H1 (cell line): Measurements from ENCODE around the gene STAT4. TPM values are rescaled to one million over a fixed set of nuclear protein-coding genes. Genes with fewer than 3 reads are reported as not detected.

Experiments
- CTCF ChIA-PET: fragments of 300-600 bp; sonication (Branson Sonifier 250); formaldehyde crosslinking; loops from one replicate; lab custom pipeline; 2021; ENCODE audit not compliant: partially characterized antibody; lab: Charles Lee
- POLR2A ChIA-PET: fragments of 300-600 bp; sonication (Branson Sonifier 250); formaldehyde crosslinking; loops from one replicate; lab custom pipeline; 2021; ENCODE audit warnings: inconsistent platforms; ENCODE audit not compliant: partially characterized antibody; lab: Charles Lee
- DNase-seq, 2 experiments: peaks; one replicate each; pipeline versions ENCODE4 v3.0.0 to v3.0.0-alpha.2; 2010 to 2022; ENCODE audit warnings: low spot score in 2 of 2, low read depth in 1 of 2, mixed read lengths in 1 of 2
- FAIRE-seq: peaks from 2 replicates; lab custom pipeline; 2011; peaks lifted over from hg19 to GRCh38; lab: Jason Lieb, UNC
- H2AFZ ChIP-seq: 2 replicates; pipeline ENCODE4 v1.8.1; 2012; ENCODE audit warnings: low read length, inconsistent platforms
- H2AK5ac ChIP-seq: 2 replicates; pipeline ENCODE4 v1.6.1; 2013; ENCODE audit warnings: low read depth, low read length
- H2BK120ac ChIP-seq: replicated peaks from 2 replicates; pipeline ENCODE3; 2013; ENCODE audit warnings: low read depth, low read length, inconsistent platforms
- H2BK12ac ChIP-seq: 2 replicates; pipeline ENCODE4 v1.6.1; 2013; ENCODE audit warnings: low read depth, low read length
- H2BK15ac ChIP-seq: 2 replicates; pipeline ENCODE4 v1.6.1; 2013; ENCODE audit warnings: low read length
- H2BK20ac ChIP-seq: 2 replicates; pipeline ENCODE4 v1.6.1; 2013; ENCODE audit warnings: low read length
- H2BK5ac ChIP-seq: 2 replicates; pipeline ENCODE4 v1.6.1; 2013; ENCODE audit warnings: low read depth, low read length
- H3K14ac ChIP-seq: 2 replicates; pipeline ENCODE4 v1.6.1; 2013; ENCODE audit warnings: inconsistent platforms; ENCODE audit not compliant: insufficient read length
- H3K18ac ChIP-seq: 2 replicates; pipeline ENCODE4 v1.6.1; 2013; ENCODE audit warnings: low read length; ENCODE audit errors: extremely low read depth
- H3K23ac ChIP-seq: 2 replicates; pipeline ENCODE4 v1.6.1; 2013; ENCODE audit warnings: inconsistent platforms; ENCODE audit not compliant: insufficient read length
- H3K23me2 ChIP-seq: 2 replicates; pipeline ENCODE4 v1.6.1; 2013; ENCODE audit warnings: low read depth, low read length
- H3K27ac ChIP-seq: 2 replicates; pipeline ENCODE4 v1.6.1; 2011; ENCODE audit warnings: low read depth, low read length, inconsistent platforms
- H3K27me3 ChIP-seq, 4 experiments: replicated peaks in 1 of 4; 1 replicate in 1 of 4; 2 replicates in 3 of 4; pipeline versions ENCODE4 v1.6.1 to v1.8.1; 2011 to 2013; ENCODE audit warnings: low read length in 3 of 4, mild to moderate bottlenecking in 3 of 4, inconsistent platforms in 2 of 4, mixed read lengths in 2 of 4, moderate library complexity in 1 of 4; ENCODE audit not compliant: control insufficient read depth in 3 of 4, insufficient read depth in 3 of 4; ENCODE audit errors: extremely low read depth in 1 of 4
- H3K36me3 ChIP-seq, 4 experiments: 2 replicates each; pipeline versions ENCODE4 v1.6.1 to v1.8.1; 2011 to 2013; ENCODE audit warnings: mild to moderate bottlenecking in 4 of 4, low read length in 3 of 4, moderate library complexity in 2 of 4, control low read depth in 1 of 4, inconsistent platforms in 1 of 4; ENCODE audit not compliant: insufficient read depth in 4 of 4, control insufficient read depth in 2 of 4
- H3K4ac ChIP-seq: replicated peaks from 2 replicates; pipeline ENCODE3; 2013; ENCODE audit warnings: low read length, low read depth, mixed read lengths, inconsistent platforms; ENCODE audit not compliant: insufficient read length
- H3K4me1 ChIP-seq, 4 experiments: replicated peaks in 1 of 4; 1 replicate in 1 of 4; 2 replicates in 3 of 4; pipeline versions ENCODE4 v1.6.1 to v1.8.1; 2011 to 2013; ENCODE audit warnings: low read length in 3 of 4, inconsistent platforms in 2 of 4, mixed read lengths in 1 of 4; ENCODE audit not compliant: insufficient read depth in 4 of 4, control insufficient read depth in 3 of 4
- H3K4me2 ChIP-seq, 2 experiments: 2 replicates each; pipeline versions ENCODE4 v1.6.1 to v1.8.1; 2011 to 2013; ENCODE audit warnings: low read depth in 2 of 2, low read length in 2 of 2, control low read depth in 1 of 2, inconsistent platforms in 1 of 2, mild to moderate bottlenecking in 1 of 2; ENCODE audit not compliant: insufficient read depth in 1 of 2
- H3K4me3 ChIP-seq, 4 experiments: fragments of 200-600, 300-600 bp in 1 of 4; sonication (generic), shearing (Covaris generic), sonication (Bioruptor Twin) in 1 of 4; 2 replicates each; pipeline versions ENCODE4 v1.5.1 to v1.8.1; 2011 to 2016; ENCODE audit warnings: low read length in 4 of 4, low read depth in 3 of 4, control low read depth in 2 of 4, inconsistent platforms in 2 of 4, mild to moderate bottlenecking in 2 of 4, mixed read lengths in 1 of 4, moderate library complexity in 1 of 4; ENCODE audit not compliant: insufficient read depth in 2 of 4; ENCODE audit errors: extremely low read depth in 1 of 4
- H3K56ac ChIP-seq: replicated peaks from 2 replicates; pipeline ENCODE3; 2013; ENCODE audit warnings: low read depth, mild to moderate bottlenecking, mixed read lengths, low read length, inconsistent platforms; ENCODE audit not compliant: insufficient read length
- H3K79me1 ChIP-seq: 2 replicates; pipeline ENCODE4 v1.6.1; 2013; ENCODE audit warnings: low read depth, low read length, control low read depth
- H3K79me2 ChIP-seq, 2 experiments: 2 replicates each; pipeline versions ENCODE4 v1.6.1 to v1.8.1; 2012 to 2013; ENCODE audit warnings: low read length in 2 of 2, mild to moderate bottlenecking in 2 of 2, inconsistent platforms in 1 of 2; ENCODE audit not compliant: insufficient read depth in 2 of 2, control insufficient read depth in 1 of 2
- H3K9ac ChIP-seq, 4 experiments: replicated peaks in 1 of 4; 1 replicate in 1 of 4; 2 replicates in 3 of 4; pipeline versions ENCODE4 v1.6.1 to v1.8.1; 2011 to 2013; ENCODE audit warnings: low read depth in 3 of 4, low read length in 3 of 4, control low read depth in 2 of 4, mild to moderate bottlenecking in 2 of 4, moderate library complexity in 2 of 4, inconsistent platforms in 1 of 4; ENCODE audit errors: extremely low read depth in 1 of 4
- H3K9me3 ChIP-seq, 2 experiments: 2 replicates each; pipeline versions ENCODE4 v1.6.1 to v1.8.1; 2012 to 2013; ENCODE audit warnings: mild to moderate bottlenecking in 2 of 2, moderate library complexity in 2 of 2, control low read depth in 1 of 2, inconsistent platforms in 1 of 2, low read depth in 1 of 2, low read length in 1 of 2, mixed read lengths in 1 of 2; ENCODE audit not compliant: insufficient read depth in 2 of 2
- H4K20me1 ChIP-seq, 2 experiments: replicated peaks in 1 of 2; 2 replicates each; pipeline versions ENCODE3 to v1.8.1; 2011 to 2013; ENCODE audit warnings: inconsistent platforms in 2 of 2, low read length in 2 of 2, mild to moderate bottlenecking in 1 of 2; ENCODE audit not compliant: insufficient read depth in 2 of 2, control insufficient read depth in 1 of 2
- H4K5ac ChIP-seq: 2 replicates; pipeline ENCODE4 v1.6.1; 2013; ENCODE audit warnings: low read length, low read depth, mixed read lengths, inconsistent platforms; ENCODE audit not compliant: insufficient read length
- H4K8ac ChIP-seq: 2 replicates; pipeline ENCODE4 v1.8.0; 2013; ENCODE audit warnings: mild to moderate bottlenecking, moderate library complexity, low read length, inconsistent platforms; ENCODE audit not compliant: insufficient read depth; ENCODE audit errors: extremely low read depth
- H4K91ac ChIP-seq: replicated peaks from 2 replicates; pipeline ENCODE3; 2013; ENCODE audit warnings: low read length, mixed read lengths, inconsistent platforms; ENCODE audit not compliant: insufficient read length
- CEBPB ChIP-seq: IDR thresholded peaks from 2 replicates; pipeline ENCODE4 v1.6.1; 2012; ENCODE audit warnings: low read depth, low read length
- CHD1 ChIP-seq: IDR thresholded peaks from 2 replicates; pipeline ENCODE4 v1.6.1; 2012; ENCODE audit warnings: low read depth, low read length, improper control_type of control experiment
- FOSL1 ChIP-seq: IDR thresholded peaks from 2 replicates; pipeline ENCODE4 v1.6.1; 2011; ENCODE audit warnings: mild to moderate bottlenecking, low read depth, low read length, moderate library complexity; ENCODE audit not compliant: insufficient read depth
- GTF2F1 ChIP-seq: IDR thresholded peaks from 2 replicates; pipeline ENCODE4 v1.6.1; 2012; ENCODE audit warnings: low read depth, low read length, improper control_type of control experiment, borderline replicate concordance
- KDM4A ChIP-seq: IDR thresholded peaks from one replicate; pipeline ENCODE4 v1.7.1; 2012; ENCODE audit warnings: low read depth, mild to moderate bottlenecking, moderate library complexity, low read length, inconsistent platforms; ENCODE audit not compliant: severe bottlenecking
- PHF8 ChIP-seq: fragments of 200-600 bp; sonication (generic); conservative IDR thresholded peaks from 2 replicates; pipeline ENCODE4 v1.7.1; 2012; ENCODE audit warnings: low read depth, mild to moderate bottlenecking, inconsistent platforms, low read length, moderate library complexity
- whole genome bisulfite sequencing, 2 experiments: shearing (Covaris generic) in 1 of 2; methylation state at CpG; one replicate each; pipeline versions ENCODE4 v1.1.6 to v1.1.7; 2013 to 2015; ENCODE audit warnings: low lambda C conversion rate in 2 of 2, mixed read lengths in 2 of 2, inconsistent platforms in 1 of 2, low coverage in 1 of 2, missing lambda C conversion rate in 1 of 2; ENCODE audit not compliant: insufficient replicate concordance in 2 of 2, insufficient coverage in 1 of 2, insufficient read length in 1 of 2; ENCODE audit errors: extremely low coverage in 1 of 2, missing lambda C conversion rate in 1 of 2; 5-methylcytosine and 5-hydroxymethylcytosine counted together
- polyA plus RNA-seq, 7 experiments: library from polyadenylated mRNA; depleted of rRNA in 3 of 7; stranded (reverse) in 5 of 7; unstranded in 2 of 7; fragments of >200 nt in 5 of 7; fragments of 200-250 nt in 2 of 7; gene quantifications; 1 replicate in 5 of 7; 2 replicates in 1 of 7; 4 replicates in 1 of 7; pipeline versions ENCODE4 v1.2.1 to v1.2.3, GENCODE V29; 2011 to 2013; ENCODE audit warnings: missing spikeins in 2 of 7, mixed read lengths in 2 of 7
- total RNA-seq: library from RNA; stranded (reverse); fragmentation: NEBNext Ultra II Directional; extraction: Animal tissue kit (Norgen Biotek cat#: 25700); gene quantifications from 2 replicates; pipeline ENCODE4 v1.2.1, GENCODE V29; 2021

The STAT4 gene
- total and polyA plus RNA-seq, 2 of the 8 experiments (the other 6 are each of a cell fraction or from before 2014, with no cell fraction given) = 0.36 to 0.63 TPM

DNA sequence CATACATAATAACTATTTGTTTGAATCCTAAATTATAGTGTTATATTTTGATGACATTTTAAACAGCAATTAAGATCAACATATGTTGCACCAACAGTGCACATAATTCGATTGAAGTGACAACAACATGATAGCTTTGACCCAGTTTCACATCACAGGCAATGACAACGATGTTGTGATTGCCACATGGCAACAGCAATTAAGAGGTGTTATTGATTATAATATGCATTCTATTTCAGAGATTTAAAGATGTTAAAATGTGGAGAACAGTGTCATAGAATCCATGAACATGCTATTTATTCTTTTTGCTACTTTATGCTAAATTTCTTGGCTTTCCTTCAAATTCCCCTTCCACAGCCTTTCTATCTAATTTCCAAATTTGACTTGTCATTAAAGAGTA, 68.5 kb downstream of the STAT4 start:
- H2BK15ac ChIP-seq = no peak overlapping the region
- no peak overlapping the region for H3K9ac ChIP-seq
- no peak overlapping the region for H3K18ac ChIP-seq
- H3K14ac ChIP-seq = no peak overlapping the region
- H2BK12ac ChIP-seq = no peak overlapping the region
- no peak overlapping the region for H2AFZ ChIP-seq
- no peak overlapping the region for H3K4me3 ChIP-seq
- no peaks in the 10 kb centered on the region for H3K27me3 ChIP-seq
- no peak overlapping the region for H3K56ac ChIP-seq
- WGBS, 2 experiments = 95% methylated on average over 2 of the region's 2 CpGs; no CpG with 5 or more reads in 1 of the 2 experiments
- H3K9me3 ChIP-seq = peaks cover 2 to 3% of the 10 kb centered on the region in 2 experiments; a peak in 1 of 4 replicates
- H3K4me1 ChIP-seq = no peaks in the 10 kb centered on the region; a peak in 1 of 7 replicates
- H4K5ac ChIP-seq = no peak overlapping the region
- no peak for DNase-seq
- no peak for FAIRE-seq
- H3K79me1 ChIP-seq = no peaks in the 10 kb centered on the region
- no peak overlapping the region for H2BK20ac ChIP-seq
- no peak overlapping the region for H4K8ac ChIP-seq
- no peaks in the 10 kb centered on the region for H3K23me2 ChIP-seq
- no peak overlapping the region for H3K4me2 ChIP-seq
- no peak overlapping the region for H2BK5ac ChIP-seq
- ChIA-PET CTCF (no interaction called here), POLR2A (no interaction called here)
- H3K27ac ChIP-seq = no peak overlapping the region
- H3K4ac ChIP-seq = no peak overlapping the region
- H3K36me3 ChIP-seq = no peaks in the 10 kb centered on the region
- H3K79me2 ChIP-seq = no peaks in the 10 kb centered on the region
- H2AK5ac ChIP-seq = no peak overlapping the region
- no peak overlapping the region for H2BK120ac ChIP-seq
- no peaks in the 10 kb centered on the region for H4K20me1 ChIP-seq
- H4K91ac ChIP-seq = no peak overlapping the region
- no peak overlapping the region for H3K23ac ChIP-seq
- TF ChIP-seq FOSL1 = no peak
- no peak for TF ChIP-seq CEBPB
- no peak for TF ChIP-seq KDM4A
- no peak for TF ChIP-seq CHD1
- no peak for TF ChIP-seq GTF2F1
- no peak for TF ChIP-seq PHF8
